ENCODE measurements around the gene TSPAN32. TPM values are rescaled to one million over a fixed set of nuclear protein-coding genes. Genes with fewer than 3 reads are reported as not detected.

The TSPAN32 gene
- polyA plus RNA-seq, 6 donors from 2014 or later: 6.5 to 24.0 (median 13.5) TPM

DNA sequence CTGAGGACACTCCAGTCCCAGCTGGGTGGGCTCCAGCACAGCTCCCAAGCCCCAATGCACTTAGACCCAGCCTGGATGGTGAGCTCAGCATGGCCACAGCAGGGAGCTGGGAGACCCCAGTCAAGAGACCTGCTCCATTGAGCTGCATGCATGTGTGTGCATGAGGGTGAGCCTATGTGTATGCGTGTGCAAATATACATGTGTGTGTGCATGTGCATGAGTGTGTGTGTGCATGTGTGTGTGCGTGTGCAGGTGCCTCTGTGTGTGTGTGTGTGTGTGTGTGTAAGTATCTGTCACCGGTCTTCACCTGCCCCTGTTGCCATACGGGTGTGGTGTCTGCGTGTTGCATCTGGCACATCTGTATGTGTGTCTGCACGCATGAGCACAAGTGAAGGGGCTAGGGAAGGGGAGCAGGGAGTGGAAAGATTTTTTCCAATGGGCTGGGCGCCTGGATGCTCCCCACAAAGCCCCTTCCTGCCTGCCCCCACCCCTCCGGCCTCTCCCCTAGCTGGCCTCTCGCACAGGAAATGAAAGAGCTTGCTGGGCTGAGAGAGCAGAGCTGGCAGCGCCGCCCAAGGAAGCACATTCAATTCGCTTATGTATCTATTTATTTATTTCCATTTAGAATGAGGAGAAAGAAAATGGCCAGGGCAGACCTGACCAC lies 4.1 kb downstream of the TSPAN32 start:
- ATAC-seq (ENCODE audit: low read depth in 2 of 2) (peak in 1 of 2 donors; percentile 3), DNase-seq (no peak)
- peak overlapping the region in 5 of 8 donors; percentile 28 to 85 (median 56) for H3K4me3 Mint-ChIP-seq
- H3K27me3 Mint-ChIP-seq: no peaks in the 10 kb centered on the region
- peak overlapping the region in 4 of 6 donors; percentile 44 to 86 (median 65) for H3K27ac Mint-ChIP-seq
- H3K36me3 Mint-ChIP-seq: no peaks in the 10 kb centered on the region
- no peaks in the 10 kb centered on the region for H3K9me3 Mint-ChIP-seq
- H3K4me1 Mint-ChIP-seq: peaks cover 20 to 43% (median 25%) of the 10 kb centered on the region in 3 donors

GRCh38 chr11:2306452-2306823 lies 4.6 kb downstream of the TSPAN32 start:
- H3K27me3 Mint-ChIP-seq: no peaks in the 10 kb centered on the region
- H3K36me3 Mint-ChIP-seq: no peaks in the 10 kb centered on the region
- peak overlapping the region in 3 of 6 donors; percentile 53 to 86 (median 77) for H3K27ac Mint-ChIP-seq
- ATAC-seq (ENCODE audit: low read depth in 2 of 2): no peak
- peaks cover 20 to 41% (median 23%) of the 10 kb centered on the region in 3 donors for H3K4me1 Mint-ChIP-seq
- no peaks in the 10 kb centered on the region for H3K9me3 Mint-ChIP-seq
- H3K4me3 Mint-ChIP-seq: peak overlapping the region in 4 of 8 donors; percentile 28 to 56 (median 46)
- no peak for DNase-seq

DNA sequence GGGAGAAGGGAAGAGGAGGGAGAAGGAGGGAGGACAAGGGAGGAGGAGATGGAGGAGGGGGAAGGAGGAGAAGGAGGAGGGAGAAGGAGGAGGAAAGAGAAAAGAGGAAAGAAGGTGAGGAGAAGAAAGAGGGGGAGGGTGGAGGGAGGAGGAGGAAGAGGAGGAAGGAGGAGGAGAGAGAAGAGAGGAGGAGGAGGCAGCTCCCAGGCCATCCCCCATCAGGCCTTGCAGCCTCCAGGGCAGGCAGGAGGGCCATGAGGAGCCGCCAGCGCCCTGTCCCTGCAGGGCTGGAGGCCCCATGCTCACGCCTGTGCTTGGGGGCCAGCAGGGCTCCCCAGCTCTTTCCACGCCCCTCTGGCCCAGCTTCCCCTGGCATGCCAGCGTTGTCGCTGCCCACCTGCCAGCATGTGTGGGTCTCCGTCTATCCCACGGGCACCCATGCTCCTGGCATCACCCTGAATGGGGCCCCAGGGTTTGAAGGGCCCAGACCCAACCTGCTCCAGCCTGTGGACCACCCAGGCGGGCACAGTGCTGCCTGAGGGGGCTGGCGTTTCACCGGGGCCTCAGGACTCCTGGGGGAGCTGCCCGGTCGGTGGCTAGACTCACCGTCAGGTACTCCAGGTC lies 5.2 kb downstream of the TSPAN32 start:
- Mint-ChIP-seq H3K4me1 (peaks cover 15 to 40% (median 17%) of the 10 kb centered on the region in 3 donors), H3K27me3 (no peaks in the 10 kb centered on the region), H3K27ac (peak overlapping the region in 1 of 6 donors; percentile 63), H3K4me3 (no peak overlapping the region), H3K36me3 (no peaks in the 10 kb centered on the region), H3K9me3 (no peaks in the 10 kb centered on the region)
- ATAC-seq (ENCODE audit: low read depth in 2 of 2) (no peak), DNase-seq (no peak)

DNA sequence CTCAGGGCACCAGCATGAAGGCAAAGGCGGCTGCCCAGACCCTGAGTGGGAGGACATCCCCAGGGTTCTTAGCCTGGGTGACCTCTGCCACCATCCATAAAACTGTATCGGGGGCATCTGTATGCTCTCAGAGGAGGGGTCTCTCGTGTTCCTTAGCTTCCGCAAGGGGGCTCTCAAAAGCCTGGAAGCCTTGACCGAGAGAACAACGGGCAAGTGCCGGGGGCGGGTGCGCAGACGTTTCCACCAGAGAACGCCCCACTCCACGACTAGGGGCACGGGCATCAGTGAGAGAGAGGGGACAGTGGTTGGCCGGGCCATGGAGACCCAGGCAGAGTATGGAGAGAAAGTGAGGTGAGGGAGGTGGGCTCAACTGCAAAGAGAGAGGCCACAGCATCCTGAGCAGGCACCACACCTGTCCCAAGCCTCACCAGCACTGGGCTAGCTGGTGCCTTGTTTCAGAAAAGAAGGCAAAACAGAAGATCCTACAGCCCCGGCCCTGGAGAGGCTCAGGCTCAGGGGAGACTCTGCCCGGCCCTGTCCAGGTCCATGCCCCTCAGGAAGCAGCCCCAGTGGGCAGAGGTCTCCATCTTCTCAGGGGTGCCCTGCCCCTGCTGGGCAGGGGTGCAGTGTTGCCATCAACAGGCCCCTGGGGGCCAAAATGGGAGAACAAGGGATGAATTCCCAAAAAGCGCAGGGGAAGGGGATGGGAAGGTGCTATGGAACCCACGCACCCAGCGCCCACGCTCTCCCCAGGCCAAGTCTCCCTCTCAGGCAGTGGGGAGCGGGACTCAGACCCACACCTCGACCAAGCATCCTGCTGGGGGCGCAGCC lies 5.9 kb downstream of the TSPAN32 start:
- DNase-seq (no peak), ATAC-seq (ENCODE audit: low read depth in 2 of 2) (no peak)
- Mint-ChIP-seq H3K9me3 (no peaks in the 10 kb centered on the region), H3K27ac (peak overlapping the region in 1 of 6 donors; percentile 63), H3K4me3 (no peak overlapping the region), H3K36me3 (no peaks in the 10 kb centered on the region), H3K4me1 (peaks cover 10 to 32% (median 12%) of the 10 kb centered on the region in 3 donors), H3K27me3 (no peaks in the 10 kb centered on the region)

- ATAC-seq (ENCODE audit: low read depth in 2 of 2) (no peak), DNase-seq (no peak)
- Mint-ChIP-seq H3K9me3 (no peaks in the 10 kb centered on the region), H3K36me3 (no peaks in the 10 kb centered on the region), H3K27ac (no peak overlapping the region), H3K4me1 (peaks cover 8 to 30% (median 10%) of the 10 kb centered on the region in 3 donors), H3K4me3 (no peak overlapping the region), H3K27me3 (no peaks in the 10 kb centered on the region)
These were observed 6.9 kb downstream of the TSPAN32 start for GRCh38 chr11:2308713-2309112.

- H3K4me3 Mint-ChIP-seq: no peak overlapping the region
- ATAC-seq (ENCODE audit: low read depth in 2 of 2): no peak
- peaks cover 8 to 26% (median 10%) of the 10 kb centered on the region in 3 donors for H3K4me1 Mint-ChIP-seq
- H3K9me3 Mint-ChIP-seq: no peaks in the 10 kb centered on the region
- no peaks in the 10 kb centered on the region for H3K36me3 Mint-ChIP-seq
- no peaks in the 10 kb centered on the region for H3K27me3 Mint-ChIP-seq
- no peak overlapping the region for H3K27ac Mint-ChIP-seq
- no peak for DNase-seq
These were observed 7.6 kb downstream of the TSPAN32 start for GRCh38 chr11:2309251-2310072.

DNA sequence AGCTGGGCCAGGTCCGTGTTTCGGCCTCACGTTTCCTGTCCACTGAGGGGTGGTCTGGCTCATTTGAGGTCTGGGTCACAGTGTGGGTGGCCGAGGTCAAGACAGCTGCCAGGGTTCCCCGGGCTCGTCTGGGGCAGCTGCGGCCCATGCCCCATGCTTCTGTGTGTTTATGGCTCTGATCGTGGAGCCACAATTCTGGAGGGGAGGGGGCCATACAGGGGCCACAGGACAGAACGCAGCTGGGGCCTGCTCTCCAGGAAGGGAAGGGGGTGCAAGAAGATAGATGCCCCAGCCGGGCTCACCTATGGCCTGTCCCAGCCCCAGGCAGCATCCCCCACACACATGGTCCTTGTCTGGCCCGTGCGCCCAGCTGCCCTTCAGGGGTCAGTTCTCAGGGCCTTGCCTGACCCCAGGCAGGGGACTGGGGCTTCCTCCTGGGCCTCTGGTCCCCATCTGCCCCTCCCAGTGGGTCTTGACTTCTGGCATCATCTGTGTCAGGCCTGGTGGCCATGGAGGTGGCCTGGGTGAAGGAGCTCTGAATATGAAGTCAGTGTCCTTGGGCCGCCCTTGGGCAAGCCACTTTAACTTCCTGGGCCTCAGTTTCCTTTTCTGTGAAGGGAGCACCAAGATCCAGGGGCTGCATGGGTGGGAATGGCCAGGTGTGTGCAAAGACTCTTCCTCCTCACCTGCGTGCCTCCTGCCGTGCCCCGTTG lies 8.4 kb downstream of the TSPAN32 start:
- Mint-ChIP-seq H3K4me3 (no peak overlapping the region), H3K27me3 (no peaks in the 10 kb centered on the region), H3K4me1 (peaks cover 8 to 19% (median 10%) of the 10 kb centered on the region in 3 donors)

GRCh38 chr11:2310786-2311352 lies 9.1 kb downstream of the TSPAN32 start:
- Mint-ChIP-seq H3K36me3 (no peaks in the 10 kb centered on the region), H3K27ac (peak overlapping the region in 2 of 6 donors; percentile 21 to 51), H3K27me3 (no peaks in the 10 kb centered on the region), H3K9me3 (no peaks in the 10 kb centered on the region), H3K4me3 (no peak overlapping the region), H3K4me1 (peaks cover 6 to 13% (median 6%) of the 10 kb centered on the region in 3 donors)
- ATAC-seq (ENCODE audit: low read depth in 2 of 2): no peak
- DNase-seq: no peak

More for the DNA sequence above, 8.4 kb downstream of the TSPAN32 start:
- ATAC-seq (ENCODE audit: low read depth in 2 of 2): no peak
- DNase-seq: no peak
- Mint-ChIP-seq H3K27ac (peak overlapping the region in 2 of 6 donors; percentile 21 to 62), H3K9me3 (no peaks in the 10 kb centered on the region), H3K36me3 (no peaks in the 10 kb centered on the region)

GRCh38 chr11:2311353-2312133 lies 9.7 kb downstream of the TSPAN32 start:
- H3K4me1 Mint-ChIP-seq: peaks cover under 1 to 6% (median under 1%) of the 10 kb centered on the region in 3 donors
- H3K4me3 Mint-ChIP-seq: no peak overlapping the region
- H3K36me3 Mint-ChIP-seq: no peaks in the 10 kb centered on the region
- no peaks in the 10 kb centered on the region for H3K9me3 Mint-ChIP-seq
- no peak for DNase-seq
- no peaks in the 10 kb centered on the region for H3K27me3 Mint-ChIP-seq
- H3K27ac Mint-ChIP-seq: peak overlapping the region in 1 of 6 donors; percentile 76
- ATAC-seq (ENCODE audit: low read depth in 2 of 2): no peak

- Mint-ChIP-seq H3K27ac (peak overlapping the region in 1 of 6 donors; percentile 18), H3K4me3 (no peak overlapping the region), H3K36me3 (no peaks in the 10 kb centered on the region), H3K4me1 (peaks cover 0 to 5% (median 0%) of the 10 kb centered on the region in 3 donors), H3K27me3 (no peaks in the 10 kb centered on the region), H3K9me3 (no peaks in the 10 kb centered on the region)
- ATAC-seq (ENCODE audit: low read depth in 2 of 2): no peak
- no peak for DNase-seq
These were observed 10.6 kb downstream of the TSPAN32 start for GRCh38 chr11:2312232-2313042.
